GM18870 (cell line): ENCODE results near the gene ARHGEF4.

Experiments
- ATAC-seq: cut with Tn5 transposase; IDR thresholded peaks from one replicate; pipeline ENCODE4 v1.9.1; 2021; ENCODE audit warnings: moderate library complexity; ENCODE audit not compliant: unreplicated experiment

Gene ARHGEF4

GRCh38 chr2:130836501-130837174 is at the start of gene ARHGEF4:
TSS of gene ARHGEF4 (plus strand) at chr2:130836914. CDS start at chr2:130836954, 40 bp downstream.
- ATAC-seq: no peak

DNA sequence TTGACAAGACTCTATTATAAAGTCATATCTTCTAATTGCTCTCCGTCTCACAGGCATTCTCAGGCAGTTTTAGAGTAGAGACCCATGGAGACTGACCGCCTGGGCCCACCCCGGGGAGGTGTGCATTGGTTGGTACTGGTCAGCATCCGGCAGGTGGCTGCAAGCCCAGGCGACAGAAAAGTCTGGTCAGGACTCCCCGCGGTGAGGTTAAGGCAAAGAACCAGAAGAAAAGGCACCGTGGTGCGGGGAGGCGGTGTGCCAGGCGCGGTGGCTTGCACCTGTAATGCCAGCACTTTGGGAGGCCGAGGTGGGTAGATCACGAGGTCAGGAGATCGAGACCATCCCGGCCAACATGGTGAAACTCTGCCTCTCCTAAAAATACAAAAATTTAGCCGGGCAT is 48.9 kb upstream of the ARHGEF4 start:
- no peak for ATAC-seq

DNA sequence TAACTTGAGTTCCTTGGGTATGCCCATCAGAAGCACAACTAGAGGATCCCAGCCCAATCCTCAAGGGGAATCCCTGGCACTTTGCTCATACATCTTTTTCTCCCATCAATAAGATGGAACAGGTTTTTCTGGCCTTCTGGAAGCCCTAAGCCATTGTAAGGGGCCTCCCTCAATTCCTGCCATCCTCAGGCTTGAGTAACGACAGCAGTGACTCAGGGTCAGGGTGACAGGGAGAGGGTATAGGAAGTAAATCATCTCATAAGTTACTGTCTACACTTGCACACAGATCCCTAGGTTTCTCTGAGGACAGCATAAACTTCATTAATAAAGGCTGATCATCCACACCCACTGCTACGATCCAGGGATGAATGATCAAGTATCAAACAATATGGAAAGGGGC is 46.4 kb upstream of the ARHGEF4 start:
- ATAC-seq: no peak

DNA sequence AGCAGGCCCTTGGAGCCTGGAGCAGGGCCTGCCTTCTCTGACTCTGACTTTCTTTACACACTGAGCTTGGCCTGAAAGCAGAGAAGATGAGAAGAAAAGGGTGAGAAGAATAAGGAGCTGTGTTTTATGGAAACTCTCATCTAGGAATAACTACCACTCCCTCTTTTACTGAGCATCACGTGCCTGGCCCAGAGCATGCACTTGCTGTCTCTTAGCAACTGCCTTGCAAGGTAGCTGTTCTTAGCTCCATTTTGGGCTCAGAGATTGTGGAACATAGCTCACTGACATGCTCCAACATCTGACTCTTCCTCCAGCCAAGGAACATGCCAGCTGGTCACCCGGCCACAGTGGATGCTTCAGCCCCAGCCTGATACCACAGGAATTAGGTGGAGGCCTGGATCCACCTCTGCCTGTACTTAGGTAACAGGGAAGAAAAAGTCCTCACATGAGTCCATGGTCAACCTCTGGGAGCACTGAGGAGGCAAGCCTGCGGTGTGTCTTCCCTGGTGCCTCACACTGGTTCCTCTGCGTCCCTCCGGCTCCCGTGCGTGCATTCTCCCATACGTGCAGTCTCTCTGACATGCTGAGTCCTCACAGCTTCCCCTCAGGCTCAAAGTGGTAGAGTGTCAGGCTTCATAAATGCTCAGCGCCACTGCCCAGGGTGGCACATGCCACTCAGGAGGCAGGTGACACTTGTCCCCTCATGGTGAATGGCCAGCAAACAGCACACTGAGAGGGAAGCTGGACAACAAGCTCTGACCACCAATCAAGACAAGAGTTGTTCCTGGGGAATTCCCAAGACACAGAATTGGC is 45.7 kb upstream of the ARHGEF4 start:
- ATAC-seq: no peak

DNA sequence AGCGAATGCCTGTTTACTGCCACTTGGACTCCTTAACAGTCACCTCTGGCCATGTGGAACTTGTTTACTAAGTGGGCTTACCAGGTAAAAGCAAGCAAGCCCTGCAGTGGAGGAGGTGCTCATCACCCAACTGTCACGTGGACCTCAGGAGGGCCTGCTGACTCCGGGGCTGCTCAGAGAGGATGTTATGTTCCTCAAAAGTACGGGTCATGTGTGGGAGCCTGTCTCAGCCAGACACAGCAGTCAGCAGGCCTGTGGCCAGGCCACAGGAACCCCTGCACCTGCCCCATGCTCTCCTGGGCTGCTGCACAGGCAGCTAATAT is 45.1 kb upstream of the ARHGEF4 start:
- ATAC-seq: no peak

DNA sequence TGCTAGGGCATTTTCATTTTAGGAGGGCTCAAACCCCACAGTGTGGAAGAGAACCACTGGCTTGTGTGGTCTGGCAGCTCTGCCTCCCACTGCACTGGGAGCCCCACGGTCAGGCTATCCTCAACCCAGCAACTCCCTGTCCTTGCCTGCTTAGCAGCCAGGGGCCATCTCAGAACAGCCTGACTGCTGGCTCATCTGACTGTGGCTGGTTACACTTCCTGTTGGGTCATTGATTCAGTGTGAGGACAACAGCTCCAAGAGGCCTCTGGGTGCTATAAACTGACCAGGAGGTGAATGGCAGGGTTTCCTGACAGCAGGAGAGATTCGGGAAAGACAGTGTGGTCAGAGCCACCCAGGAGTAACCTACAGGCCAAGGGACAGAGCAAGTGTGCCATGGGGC is 41.3 kb upstream of the ARHGEF4 start:
- no peak for ATAC-seq

- ATAC-seq: no peak
These were observed 40.4 kb upstream of the ARHGEF4 start for GRCh38 chr2:130796290-130796689.

DNA sequence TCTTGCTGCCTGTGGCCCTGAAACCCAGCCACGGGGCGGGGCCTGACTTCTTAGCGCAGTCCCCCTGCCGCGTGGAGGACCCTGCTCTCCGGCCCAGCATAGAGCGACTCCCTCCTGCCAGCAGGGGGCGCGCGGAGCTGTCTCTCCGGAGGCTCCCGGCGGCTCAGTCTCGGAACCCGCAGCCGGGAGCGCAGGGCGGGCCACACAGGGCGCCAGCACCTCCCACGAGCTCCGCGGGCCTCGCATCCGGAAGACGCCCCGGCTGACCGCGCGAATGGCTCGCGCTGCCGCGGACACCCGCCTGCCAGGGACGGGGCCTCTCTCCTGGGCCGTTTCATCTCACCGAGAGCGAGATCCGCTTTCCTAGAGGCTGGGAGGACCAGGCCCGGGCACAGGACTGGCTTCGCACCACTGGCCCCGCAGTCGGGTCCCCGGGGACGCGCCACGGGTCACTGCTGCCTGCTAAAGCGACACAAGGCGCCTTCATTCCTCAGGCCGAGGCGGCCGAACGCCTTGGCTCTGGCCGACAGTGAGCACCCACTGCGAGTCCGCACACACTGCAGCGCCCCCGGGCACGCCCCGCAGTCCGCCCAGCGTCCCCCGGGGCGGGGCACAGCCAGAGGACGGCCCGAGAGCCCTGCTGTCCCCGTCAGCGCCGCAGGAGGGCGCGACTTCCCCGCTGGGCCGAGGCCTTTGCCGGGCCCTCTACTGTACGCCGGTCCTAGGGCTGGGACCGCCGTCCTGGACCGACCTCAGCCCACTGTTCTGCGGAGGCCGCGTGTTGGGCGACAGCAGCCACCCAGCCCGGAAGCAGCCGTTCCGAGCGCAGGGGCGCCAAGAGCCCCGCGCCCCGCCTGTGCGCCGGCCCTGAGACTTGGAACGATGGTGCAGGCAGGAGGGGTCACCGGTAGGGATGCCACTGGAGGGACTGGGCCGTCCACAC is 39.0 kb upstream of the ARHGEF4 start:
- peak; percentile 77 for ATAC-seq

DNA sequence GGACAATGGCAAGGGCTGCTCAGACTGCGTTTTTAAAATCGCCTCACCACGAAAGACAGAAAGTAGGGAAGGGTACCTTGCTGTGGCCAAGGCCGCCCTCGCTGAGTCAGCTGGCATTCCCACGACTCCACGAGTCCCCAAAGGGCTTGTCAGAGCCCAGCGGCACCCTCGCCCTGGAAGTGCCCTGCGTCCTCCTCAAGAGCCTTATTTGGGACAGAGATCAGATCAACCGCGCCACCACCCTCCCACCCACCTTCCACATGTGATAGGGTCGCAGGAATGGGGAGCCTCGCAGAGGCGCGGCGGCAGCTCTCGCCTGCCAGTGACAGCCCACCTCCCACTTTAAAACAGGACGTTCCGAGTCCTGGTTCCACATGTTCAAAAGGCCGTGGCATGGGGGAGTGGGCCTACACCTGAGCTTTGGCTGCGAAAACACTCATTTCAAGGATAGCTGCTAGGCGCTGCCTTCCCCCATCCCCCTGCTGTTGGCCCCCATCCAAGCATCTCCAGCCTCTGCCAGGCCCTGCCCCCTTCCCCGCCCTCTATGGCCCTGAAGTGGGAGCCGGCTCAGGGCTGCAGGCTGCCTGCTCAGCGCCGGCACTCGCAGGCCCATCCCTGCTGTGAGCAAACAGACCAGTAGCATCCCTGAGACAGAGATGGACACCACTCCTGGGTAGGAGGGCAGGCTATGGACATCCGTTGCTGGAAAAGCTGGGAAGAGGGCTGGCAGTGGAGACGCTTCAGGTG is 38.1 kb upstream of the ARHGEF4 start:
- no peak for ATAC-seq

GRCh38 chr2:130799295-130799694 is 37.4 kb upstream of the ARHGEF4 start:
- no peak for ATAC-seq

- no peak for ATAC-seq
These were observed 31.1 kb upstream of the ARHGEF4 start for GRCh38 chr2:130805613-130806012.

GRCh38 chr2:130806370-130806769 is 30.3 kb upstream of the ARHGEF4 start:
- ATAC-seq: no peak

DNA sequence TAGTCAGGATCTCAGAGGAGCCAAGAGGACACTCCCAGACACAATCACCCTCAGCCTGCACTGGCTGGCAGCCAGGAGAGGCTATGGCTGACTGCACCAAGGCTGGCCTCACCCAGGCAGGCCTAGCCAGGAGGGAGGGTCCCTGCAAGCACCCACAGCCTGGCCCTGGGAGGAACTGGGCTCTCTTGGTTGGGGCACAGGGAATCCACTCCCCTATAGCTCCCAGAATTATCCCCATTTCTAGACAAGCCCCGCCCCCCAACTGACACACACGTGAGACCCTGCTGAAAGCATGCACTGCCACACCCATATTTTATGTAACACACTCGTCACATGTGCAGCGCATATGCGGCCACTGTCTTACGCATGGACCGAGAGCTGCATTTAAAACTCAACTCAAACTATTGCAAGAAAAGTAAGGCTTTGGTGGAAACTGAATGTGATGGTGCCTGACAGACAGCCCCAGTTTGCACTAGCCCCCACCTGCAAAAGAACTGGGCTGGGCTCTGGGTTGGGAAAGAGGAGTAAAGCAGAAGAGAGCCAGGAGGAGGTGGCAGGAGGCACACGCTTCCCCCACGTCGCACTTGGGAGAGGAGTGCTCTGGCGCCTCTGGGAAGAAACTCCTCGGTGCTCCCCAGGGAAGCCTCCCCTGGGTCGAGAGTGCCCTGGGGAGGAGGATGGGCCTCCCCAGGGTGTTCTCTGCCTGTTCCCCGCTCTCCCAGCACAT is 28.9 kb upstream of the ARHGEF4 start:
- ATAC-seq: no peak

DNA sequence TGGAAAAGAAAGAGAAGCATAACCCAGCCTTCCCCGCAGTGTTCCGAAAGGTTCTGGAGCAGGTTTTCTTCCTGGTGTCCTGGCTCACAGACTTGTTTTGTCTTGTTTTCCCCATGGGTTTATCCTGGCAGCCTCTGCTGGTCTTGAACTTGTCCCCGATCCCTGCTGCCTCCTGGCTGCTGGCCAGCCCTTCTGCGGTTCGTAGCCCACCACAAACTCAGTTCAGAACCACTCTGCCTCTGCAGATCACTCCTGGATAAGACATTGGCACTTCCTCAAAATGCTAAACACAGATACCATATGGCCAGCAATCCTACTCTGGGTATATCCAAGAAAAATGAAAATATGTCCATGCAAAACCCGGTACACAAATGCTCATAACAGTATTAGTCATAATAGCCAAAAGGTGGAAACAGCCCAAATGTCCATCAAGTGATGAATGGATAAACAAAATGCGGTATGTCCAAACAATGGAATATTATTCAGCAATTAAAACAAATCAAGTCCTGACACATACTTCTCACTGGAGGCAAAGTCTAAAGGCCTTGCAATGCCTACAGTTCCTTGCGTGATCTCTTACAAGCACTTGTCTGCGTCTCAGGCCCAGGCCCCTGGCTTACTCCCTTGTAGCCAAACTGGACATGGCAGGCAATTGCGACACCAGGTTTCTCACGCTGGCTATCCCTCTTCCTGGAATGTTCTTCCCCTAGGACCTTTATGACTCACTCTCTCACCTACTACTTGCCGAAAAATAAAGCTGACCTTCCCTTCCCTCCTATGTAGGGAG is 28.0 kb upstream of the ARHGEF4 start:
- no peak for ATAC-seq

GRCh38 chr2:130810490-130810889 is 26.2 kb upstream of the ARHGEF4 start:
- ATAC-seq: no peak

DNA sequence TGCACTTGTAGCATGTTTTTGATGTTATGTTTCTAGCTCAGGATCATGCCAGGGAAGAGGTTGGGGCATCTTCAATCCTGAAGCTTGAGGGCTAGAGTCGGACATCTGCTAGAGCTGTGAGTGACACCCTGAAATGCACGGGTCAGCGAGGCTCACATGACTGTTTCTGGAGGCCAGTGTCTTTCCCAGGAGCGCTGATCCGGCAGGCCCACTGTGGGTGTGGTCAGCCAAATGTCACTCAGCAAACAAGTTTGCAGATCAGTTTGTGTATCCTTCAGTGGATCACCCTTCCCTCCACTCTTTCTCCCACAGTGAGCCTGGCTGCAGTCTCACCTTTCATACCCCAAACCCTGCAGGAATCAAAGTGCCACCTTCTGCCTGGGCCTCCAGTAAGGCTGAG is 23.0 kb upstream of the ARHGEF4 start:
- ATAC-seq: no peak

DNA sequence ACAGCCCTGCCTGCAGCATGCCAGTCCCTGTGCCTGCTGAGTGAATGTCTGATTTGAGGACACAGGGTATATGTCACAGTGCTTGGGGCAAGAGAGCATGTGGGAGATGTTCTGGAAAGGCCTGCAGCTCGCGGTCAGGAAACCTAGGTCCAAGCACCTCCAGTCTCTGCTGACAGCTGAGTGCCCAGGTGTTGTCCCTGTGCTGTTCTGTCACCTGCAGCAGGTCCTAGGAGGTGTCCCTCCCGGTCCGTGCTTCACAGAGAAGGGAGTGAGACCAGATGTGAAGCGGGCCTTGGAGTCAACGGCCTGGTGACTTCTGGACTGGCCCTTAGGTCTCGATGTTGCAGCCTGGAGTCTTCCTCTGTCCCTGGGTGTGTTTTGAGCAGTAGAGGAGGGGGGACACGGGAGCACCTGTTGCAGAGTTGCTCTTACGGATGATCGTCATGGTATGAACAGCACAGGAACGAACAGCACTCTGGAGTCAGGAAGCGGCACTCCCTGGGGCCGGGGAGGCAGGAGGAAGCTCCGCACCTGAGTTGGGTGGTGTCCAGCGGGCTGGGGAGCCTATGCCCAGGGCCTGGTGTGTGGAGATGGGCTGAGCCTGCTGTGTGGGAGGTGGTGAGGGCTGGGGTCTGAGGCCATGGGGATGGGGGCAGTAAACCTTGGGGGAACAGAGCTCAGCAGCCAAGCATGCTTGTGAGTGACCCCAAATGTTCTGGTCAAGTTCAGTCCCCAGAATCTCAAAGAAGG is 21.6 kb upstream of the ARHGEF4 start:
- ATAC-seq: no peak

DNA sequence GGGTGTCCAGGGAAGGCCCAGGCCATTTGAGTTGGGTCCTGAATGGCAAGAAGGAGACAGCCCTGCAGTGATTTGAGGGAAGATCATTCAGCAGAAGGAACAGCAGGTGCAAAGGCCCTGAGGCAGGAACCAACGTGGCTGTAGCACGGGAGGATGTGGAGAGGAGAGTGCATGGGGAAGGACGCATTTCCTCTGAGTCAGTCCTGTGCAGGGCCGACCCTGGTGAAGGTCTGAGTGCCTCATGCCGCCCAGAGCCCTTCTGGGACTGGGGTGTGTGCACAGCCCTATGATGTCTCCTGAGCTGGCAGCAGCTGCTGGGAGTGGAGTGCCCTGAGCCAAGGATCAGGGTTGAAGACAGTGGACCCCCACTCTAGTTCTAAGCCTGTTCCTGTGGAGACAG is 17.9 kb upstream of the ARHGEF4 start:
- ATAC-seq: no peak

DNA sequence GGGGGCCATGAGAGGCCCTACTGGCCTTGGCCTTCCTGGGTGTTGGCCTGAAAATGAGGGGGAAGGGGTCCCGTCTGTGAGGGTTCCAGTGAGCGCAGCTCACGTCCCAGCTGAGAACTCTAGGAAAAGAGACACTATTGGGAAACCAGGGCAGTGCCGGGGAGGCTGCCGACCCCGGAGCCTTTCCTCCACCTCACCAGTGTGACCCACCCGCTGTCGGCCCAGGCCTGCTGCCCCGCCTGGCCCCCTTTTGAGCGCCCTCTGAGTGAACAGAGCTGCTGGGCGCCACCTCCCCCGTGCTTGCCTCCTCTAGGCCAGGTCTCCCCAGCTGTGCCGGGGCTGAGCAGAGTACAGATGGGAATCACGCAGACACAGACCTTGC is 17.5 kb upstream of the ARHGEF4 start:
- no peak for ATAC-seq
